ENCODE results near the gene ARID1B. TPM values are rescaled to one million over a fixed set of nuclear protein-coding genes. Genes with fewer than 3 reads are reported as not detected.

ARID1B gene
- total and polyA plus RNA-seq, 7 experiments from 2014 or later, result 17.5 to 164 (median 139) TPM

- no peak overlapping the region for H3K4me3 Mint-ChIP-seq
- Histone ChIP-seq H3K27ac (ENCODE audit: low read depth, low read length) (no peak overlapping the region), H3K9me3 (ENCODE audit: control insufficient read depth in 2 of 3, low read length in 3 of 3) (no peaks in the 10 kb centered on the region), H3K27me3 (ENCODE audit: control insufficient read depth in 2 of 2, insufficient read depth in 2 of 2, low read length in 2 of 2) (no peaks in the 10 kb centered on the region), H3K4me3 (ENCODE audit: low read length) (no peak overlapping the region), H3K36me3 (ENCODE audit: control insufficient read depth in 2 of 3, insufficient read depth in 3 of 3, low read length in 3 of 3) (peaks cover 0 to 4% (median 3%) of the 10 kb centered on the region in 3 experiments), H3K4me1 (ENCODE audit: control insufficient read depth in 2 of 2, insufficient read depth in 2 of 2, low read length in 2 of 2) (peaks cover 0 to 6% of the 10 kb centered on the region in 2 donors)
- DNase-seq (no peak), ATAC-seq (no peak)
- H3K4me1 Mint-ChIP-seq, result peaks cover 5 to 19% (median 9%) of the 10 kb centered on the region in 7 donors
- peaks cover 0 to 13% (median 5%) of the 10 kb centered on the region in 5 donors for H3K36me3 Mint-ChIP-seq
- H3K9me3 Mint-ChIP-seq, result no peaks in the 10 kb centered on the region
- intact Hi-C loops (cut with micrococcal nuclease), result no loop called here
- ChIA-PET CTCF (no interaction called here), POLR2A (no interaction called here)
- H3K27ac Mint-ChIP-seq, result peak overlapping the region in 1 of 9 donors; percentile 24
- H3K27me3 Mint-ChIP-seq, result no peaks in the 10 kb centered on the region
Observed at GRCh38 chr6:157040191-157040590, 263.0 kb downstream of the ARID1B start.

- Mint-ChIP-seq H3K4me3 (no peak overlapping the region), H3K27ac (peak overlapping the region in 2 of 9 donors; percentile 56 to 65), H3K4me1 (peaks cover 7 to 36% (median 23%) of the 10 kb centered on the region in 7 donors), H3K36me3 (peaks cover 0 to 10% (median 4%) of the 10 kb centered on the region in 5 donors), H3K27me3 (no peaks in the 10 kb centered on the region), H3K9me3 (no peaks in the 10 kb centered on the region)
- peaks cover 0 to 3% (median 0%) of the 10 kb centered on the region in 3 experiments for H3K36me3 ChIP-seq (ENCODE audit: control insufficient read depth in 2 of 3, insufficient read depth in 3 of 3, low read length in 3 of 3)
- POLR2A ChIA-PET, result interaction anchor here (0.6 to 1.1 kb wide), 2 partner anchors 12 to 24 kb away, joined by 3 to 4 read pairs; no protein-coding TSS in a partner anchor
- no peak overlapping the region for H3K4me3 ChIP-seq (ENCODE audit: low read length)
- CTCF ChIA-PET, result interaction anchor here (0.6 to 1.3 kb wide), 6 partner anchors 9 to 1717 kb away, joined by 3 read pairs; no protein-coding TSS in a partner anchor
- H3K9me3 ChIP-seq (ENCODE audit: control insufficient read depth in 2 of 3, low read length in 3 of 3), result no peaks in the 10 kb centered on the region
- no peak overlapping the region for H3K27ac ChIP-seq (ENCODE audit: low read depth, low read length)
- ATAC-seq (no peak), DNase-seq (no peak)
- intact Hi-C loops (cut with micrococcal nuclease), result loop anchor here in 1 of 2 donors (1.0 kb wide), 1 partner anchor 8 kb away; no protein-coding TSS in a partner anchor
- H3K4me1 ChIP-seq (ENCODE audit: control insufficient read depth in 2 of 2, insufficient read depth in 2 of 2, low read length in 2 of 2), result no peaks in the 10 kb centered on the region
- no peaks in the 10 kb centered on the region for H3K27me3 ChIP-seq (ENCODE audit: control insufficient read depth in 2 of 2, insufficient read depth in 2 of 2, low read length in 2 of 2)
Observed at GRCh38 chr6:157045831-157046454, 268.8 kb downstream of the ARID1B start.

GRCh38 chr6:157046776-157047175 is 269.6 kb downstream of the ARID1B start:
- Histone ChIP-seq H3K9me3 (ENCODE audit: control insufficient read depth in 2 of 3, low read length in 3 of 3) (no peaks in the 10 kb centered on the region), H3K27ac (ENCODE audit: low read depth, low read length) (no peak overlapping the region), H3K36me3 (ENCODE audit: control insufficient read depth in 2 of 3, insufficient read depth in 3 of 3, low read length in 3 of 3) (peaks cover 0 to 2% (median 0%) of the 10 kb centered on the region in 3 experiments), H3K4me3 (ENCODE audit: low read length) (no peak overlapping the region), H3K4me1 (ENCODE audit: control insufficient read depth in 2 of 2, insufficient read depth in 2 of 2, low read length in 2 of 2) (no peaks in the 10 kb centered on the region), H3K27me3 (ENCODE audit: control insufficient read depth in 2 of 2, insufficient read depth in 2 of 2, low read length in 2 of 2) (no peaks in the 10 kb centered on the region)
- ChIA-PET POLR2A (interaction anchor here (0.6 to 1.1 kb wide), 3 partner anchors 13 to 25 kb away, joined by 3 to 4 read pairs (median 3); no protein-coding TSS in a partner anchor), CTCF (interaction anchor here (0.6 to 1.3 kb wide), 3 partner anchors 11 to 58 kb away, joined by 3 read pairs; no protein-coding TSS in a partner anchor)
- Mint-ChIP-seq H3K4me3 (no peak overlapping the region), H3K27me3 (no peaks in the 10 kb centered on the region), H3K9me3 (no peaks in the 10 kb centered on the region), H3K27ac (no peak overlapping the region), H3K36me3 (peaks cover 0 to 7% (median 2%) of the 10 kb centered on the region in 5 donors), H3K4me1 (peaks cover 7 to 40% (median 23%) of the 10 kb centered on the region in 7 donors)
- intact Hi-C loops (cut with micrococcal nuclease), result loop anchor here in 1 of 2 donors (1.0 kb wide), 1 partner anchor 8 kb away; no protein-coding TSS in a partner anchor
- DNase-seq (no peak), ATAC-seq (no peak)

- intact Hi-C loops (cut with micrococcal nuclease), result no loop called here
- POLR2A ChIA-PET, result interaction anchor here (1.1 kb wide), 1 partner anchor 15 kb away, joined by 3 read pairs; no protein-coding TSS in a partner anchor
- Mint-ChIP-seq H3K27me3 (no peaks in the 10 kb centered on the region), H3K27ac (no peak overlapping the region), H3K4me1 (peaks cover 7 to 41% (median 21%) of the 10 kb centered on the region in 7 donors), H3K9me3 (no peaks in the 10 kb centered on the region), H3K36me3 (peaks cover 0 to 4% (median 0%) of the 10 kb centered on the region in 5 donors), H3K4me3 (no peak overlapping the region)
- Histone ChIP-seq H3K4me3 (ENCODE audit: low read length) (no peak overlapping the region), H3K27ac (ENCODE audit: low read depth, low read length) (no peak overlapping the region), H3K4me1 (ENCODE audit: control insufficient read depth in 2 of 2, insufficient read depth in 2 of 2, low read length in 2 of 2) (no peaks in the 10 kb centered on the region), H3K9me3 (ENCODE audit: control insufficient read depth in 2 of 3, low read length in 3 of 3) (no peaks in the 10 kb centered on the region), H3K36me3 (ENCODE audit: control insufficient read depth in 2 of 3, insufficient read depth in 3 of 3, low read length in 3 of 3) (no peaks in the 10 kb centered on the region), H3K27me3 (ENCODE audit: control insufficient read depth in 2 of 2, insufficient read depth in 2 of 2, low read length in 2 of 2) (no peaks in the 10 kb centered on the region)
- CTCF ChIA-PET, result interaction anchor here (1.1 kb wide), 1 partner anchor 14 kb away, joined by 3 read pairs; no protein-coding TSS in a partner anchor
- no peak for ATAC-seq
- DNase-seq, result no peak
Observed at GRCh38 chr6:157047328-157047727, 270.1 kb downstream of the ARID1B start.

GRCh38 chr6:157047951-157048350 is 270.8 kb downstream of the ARID1B start:
- DNase-seq (no peak), ATAC-seq (no peak)
- peaks cover 0 to 4% (median 0%) of the 10 kb centered on the region in 5 donors for H3K36me3 Mint-ChIP-seq
- H3K27me3 Mint-ChIP-seq, result no peaks in the 10 kb centered on the region
- no peak overlapping the region for H3K4me3 ChIP-seq (ENCODE audit: low read length)
- no peak overlapping the region for H3K27ac ChIP-seq (ENCODE audit: low read depth, low read length)
- H3K4me3 Mint-ChIP-seq, result no peak overlapping the region
- H3K27me3 ChIP-seq (ENCODE audit: control insufficient read depth in 2 of 2, insufficient read depth in 2 of 2, low read length in 2 of 2), result no peaks in the 10 kb centered on the region
- intact Hi-C loops (cut with micrococcal nuclease), result no loop called here
- H3K4me1 ChIP-seq (ENCODE audit: control insufficient read depth in 2 of 2, insufficient read depth in 2 of 2, low read length in 2 of 2), result no peaks in the 10 kb centered on the region
- no peaks in the 10 kb centered on the region for H3K9me3 Mint-ChIP-seq
- ChIA-PET CTCF (no interaction called here), POLR2A (no interaction called here)
- no peaks in the 10 kb centered on the region for H3K36me3 ChIP-seq (ENCODE audit: control insufficient read depth in 2 of 3, insufficient read depth in 3 of 3, low read length in 3 of 3)
- H3K9me3 ChIP-seq (ENCODE audit: control insufficient read depth in 2 of 3, low read length in 3 of 3), result no peaks in the 10 kb centered on the region
- no peak overlapping the region for H3K27ac Mint-ChIP-seq
- peaks cover 7 to 44% (median 20%) of the 10 kb centered on the region in 7 donors for H3K4me1 Mint-ChIP-seq

GRCh38 chr6:157049133-157049532 is 272.0 kb downstream of the ARID1B start:
- peak; percentile 73 for ATAC-seq
- Mint-ChIP-seq H3K9me3 (no peaks in the 10 kb centered on the region), H3K4me3 (no peak overlapping the region), H3K36me3 (no peaks in the 10 kb centered on the region), H3K27me3 (no peaks in the 10 kb centered on the region), H3K4me1 (peaks cover 9 to 48% (median 25%) of the 10 kb centered on the region in 7 donors), H3K27ac (peak overlapping the region in 4 of 9 donors; percentile 2 to 65 (median 32))
- Histone ChIP-seq H3K4me1 (ENCODE audit: control insufficient read depth in 2 of 2, insufficient read depth in 2 of 2, low read length in 2 of 2) (peaks cover 3 to 7% of the 10 kb centered on the region in 2 donors), H3K27ac (ENCODE audit: low read depth, low read length) (no peak overlapping the region), H3K9me3 (ENCODE audit: control insufficient read depth in 2 of 3, low read length in 3 of 3) (no peaks in the 10 kb centered on the region), H3K4me3 (ENCODE audit: low read length) (no peak overlapping the region), H3K36me3 (ENCODE audit: control insufficient read depth in 2 of 3, insufficient read depth in 3 of 3, low read length in 3 of 3) (no peaks in the 10 kb centered on the region), H3K27me3 (ENCODE audit: control insufficient read depth in 2 of 2, insufficient read depth in 2 of 2, low read length in 2 of 2) (no peaks in the 10 kb centered on the region)
- POLR2A ChIA-PET, result no interaction called here
- CTCF ChIA-PET, result no interaction called here
- DNase-seq, result no peak
- intact Hi-C loops (cut with micrococcal nuclease), result no loop called here

All from naive thymus-derived CD4-positive, alpha-beta T cell (primary cell).